Measurements from ENCODE around the gene MUSK.
A peak's percentile ranks its signal among the peaks of the same experiment; 100 is the strongest.
"Not testable (repeated sequence)": the region's sequence is repeated elsewhere in the genome, so short reads cannot be mapped to it uniquely, and the experiment has no call there.

Gene MUSK

GRCh38 chr9:110668570-110669167 lies at the start of gene MUSK:
MUSK (plus strand) TSS chr9:110668791; CDS start chr9:110668905, 114 bp downstream.
- no peak for DNase-seq

DNA sequence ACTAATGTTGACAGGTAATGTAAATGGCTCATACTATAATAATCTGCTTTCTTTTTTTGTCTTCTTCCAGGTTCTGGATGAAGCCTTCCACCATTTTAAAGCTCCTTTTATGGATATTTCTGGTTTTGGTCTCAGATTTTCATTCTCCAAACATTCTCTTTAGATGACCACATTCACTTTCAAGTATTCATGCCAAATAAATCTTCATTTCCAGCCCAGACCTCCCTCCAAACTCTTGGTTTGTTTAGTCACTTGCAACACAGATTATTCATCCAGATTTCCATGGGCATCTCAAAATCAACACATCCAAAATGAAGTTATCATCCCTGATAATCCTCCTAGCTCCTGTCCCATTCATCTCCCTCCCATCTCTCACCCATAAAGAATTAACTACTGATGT lies 48.8 kb upstream of the MUSK start:
- DNase-seq = no peak

GRCh38 chr9:110620726-110621125 lies 47.9 kb upstream of the MUSK start:
- no peak for DNase-seq

DNA sequence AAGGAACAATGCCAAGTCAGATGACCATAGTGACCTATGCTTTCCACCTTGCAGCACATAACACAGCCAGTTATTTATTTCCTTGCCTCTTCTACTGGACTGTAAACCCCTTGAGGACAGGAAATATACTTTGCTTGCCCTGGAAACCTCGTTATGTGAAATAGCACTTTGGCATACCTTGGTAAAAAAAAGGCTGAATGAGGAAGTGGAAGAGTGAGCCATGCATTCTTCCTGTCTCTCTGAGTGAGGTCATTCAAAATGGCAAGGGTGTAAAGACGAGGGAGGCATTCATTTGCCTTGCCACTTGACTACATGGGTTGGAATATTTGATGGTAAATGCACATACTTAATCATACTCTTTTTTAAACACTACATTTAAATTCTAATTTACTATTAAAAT lies 46.2 kb upstream of the MUSK start:
- no peak for DNase-seq

GRCh38 chr9:110623462-110624025 lies 45.0 kb upstream of the MUSK start:
- DNase-seq = no peak

GRCh38 chr9:110626101-110626829 lies 42.3 kb upstream of the MUSK start:
- peak; percentile 44 for DNase-seq

- no peak for DNase-seq
These were observed 33.0 kb upstream of the MUSK start for GRCh38 chr9:110635589-110635988.

DNA sequence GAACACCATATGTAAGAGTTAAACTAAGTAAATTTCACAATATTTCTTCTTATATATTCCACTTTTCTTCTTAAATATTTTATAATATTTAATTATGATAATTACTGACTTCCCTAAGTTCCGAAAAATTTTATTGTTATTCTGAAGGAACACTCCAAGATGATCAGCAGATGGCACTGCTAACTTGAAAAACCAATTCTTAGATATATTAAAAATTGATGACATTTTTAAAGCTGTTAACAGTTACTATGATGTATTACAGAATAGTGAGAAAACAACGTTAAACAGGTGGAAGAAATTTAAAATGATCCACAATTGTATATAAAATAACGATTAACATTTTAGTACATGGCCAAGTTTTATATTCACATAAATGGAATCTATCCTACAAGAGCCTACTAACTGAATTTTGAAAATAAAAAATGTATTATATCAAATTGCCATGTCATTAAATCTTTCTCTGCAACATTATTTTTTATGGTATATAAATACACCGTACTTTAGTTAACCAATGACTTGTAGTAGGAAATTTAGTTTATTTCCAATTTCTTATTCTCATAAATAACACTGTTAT lies 30.1 kb upstream of the MUSK start:
- no peak for DNase-seq

DNA sequence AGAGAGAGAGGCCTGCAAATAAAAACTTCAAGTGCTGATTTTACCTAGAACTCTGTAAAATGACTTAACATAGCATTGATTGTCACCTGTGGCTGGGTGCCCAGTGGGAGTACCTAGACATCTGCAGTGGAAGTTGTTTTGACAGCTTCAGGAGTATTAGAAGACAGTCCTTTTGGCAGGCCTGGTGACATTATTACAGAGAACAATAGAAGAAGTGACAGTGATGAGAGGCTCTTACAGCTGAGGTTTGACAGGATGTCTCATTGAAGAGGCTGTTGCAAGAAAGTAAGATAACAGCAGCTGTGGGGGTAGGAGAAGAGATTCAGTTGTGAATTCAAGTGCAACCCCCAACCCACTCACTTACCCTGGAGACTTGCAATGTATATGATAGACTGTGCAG lies 27.9 kb upstream of the MUSK start:
- DNase-seq = no peak

DNA sequence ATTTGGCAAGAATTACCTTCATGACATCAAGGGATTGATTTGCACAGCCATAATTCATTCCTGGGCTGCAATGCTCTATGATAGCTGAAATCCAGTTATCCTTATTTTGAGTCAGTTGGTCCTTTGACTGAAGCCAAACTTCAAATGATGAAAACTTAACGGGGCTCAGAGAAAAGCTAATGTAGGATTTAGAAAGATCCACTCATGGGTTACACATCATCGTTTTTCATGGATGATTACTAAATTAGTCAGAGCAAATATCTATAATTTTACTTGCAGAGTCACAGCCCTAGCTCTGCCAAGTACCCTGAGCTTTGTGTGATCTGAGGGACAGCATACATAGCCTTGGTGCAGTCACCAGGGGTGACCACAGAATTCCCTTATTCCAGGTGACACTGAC lies 27.3 kb upstream of the MUSK start:
- DNase-seq = no peak

- no peak for DNase-seq
These were observed 19.9 kb upstream of the MUSK start for GRCh38 chr9:110648696-110649095.

DNA sequence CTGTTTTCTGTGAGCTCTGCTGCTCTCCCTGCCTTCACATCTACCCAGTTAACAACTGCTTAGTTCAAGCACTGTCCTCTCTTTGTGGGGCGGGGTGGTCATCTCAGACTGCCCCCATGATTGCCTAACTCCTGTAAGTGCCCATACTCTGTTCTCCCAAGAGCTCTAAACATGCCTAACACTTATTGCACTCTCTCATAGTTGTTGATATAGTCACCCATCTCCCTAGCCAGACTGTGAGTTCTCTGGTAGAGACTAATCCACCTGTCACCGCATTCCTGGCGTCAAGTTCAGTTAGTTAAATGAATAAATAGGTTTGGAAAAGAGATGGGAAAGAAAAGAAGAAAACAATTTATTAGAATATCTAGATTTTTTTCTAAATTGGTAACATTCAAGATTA lies 18.3 kb upstream of the MUSK start:
- DNase-seq = no peak

DNA sequence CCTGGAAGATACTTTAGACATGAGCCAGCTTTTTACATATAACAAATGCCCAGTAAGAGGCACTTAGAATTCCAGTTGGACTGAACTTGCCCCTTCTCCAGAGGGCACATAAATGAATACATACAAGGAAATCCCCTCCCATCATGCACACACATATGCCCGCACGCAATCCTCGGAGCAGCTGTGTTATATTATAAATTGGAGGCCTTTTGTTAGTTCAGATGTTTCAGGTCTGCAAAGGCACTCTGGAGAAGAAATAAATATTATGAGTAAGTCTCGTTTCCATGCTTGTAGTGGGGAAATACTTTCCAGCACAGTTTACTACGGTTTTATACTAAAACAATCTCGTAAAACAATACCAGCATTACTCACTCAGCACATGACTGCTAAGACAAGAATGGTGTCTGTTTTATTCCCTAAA lies 17.6 kb upstream of the MUSK start:
- DNase-seq = no peak

DNA sequence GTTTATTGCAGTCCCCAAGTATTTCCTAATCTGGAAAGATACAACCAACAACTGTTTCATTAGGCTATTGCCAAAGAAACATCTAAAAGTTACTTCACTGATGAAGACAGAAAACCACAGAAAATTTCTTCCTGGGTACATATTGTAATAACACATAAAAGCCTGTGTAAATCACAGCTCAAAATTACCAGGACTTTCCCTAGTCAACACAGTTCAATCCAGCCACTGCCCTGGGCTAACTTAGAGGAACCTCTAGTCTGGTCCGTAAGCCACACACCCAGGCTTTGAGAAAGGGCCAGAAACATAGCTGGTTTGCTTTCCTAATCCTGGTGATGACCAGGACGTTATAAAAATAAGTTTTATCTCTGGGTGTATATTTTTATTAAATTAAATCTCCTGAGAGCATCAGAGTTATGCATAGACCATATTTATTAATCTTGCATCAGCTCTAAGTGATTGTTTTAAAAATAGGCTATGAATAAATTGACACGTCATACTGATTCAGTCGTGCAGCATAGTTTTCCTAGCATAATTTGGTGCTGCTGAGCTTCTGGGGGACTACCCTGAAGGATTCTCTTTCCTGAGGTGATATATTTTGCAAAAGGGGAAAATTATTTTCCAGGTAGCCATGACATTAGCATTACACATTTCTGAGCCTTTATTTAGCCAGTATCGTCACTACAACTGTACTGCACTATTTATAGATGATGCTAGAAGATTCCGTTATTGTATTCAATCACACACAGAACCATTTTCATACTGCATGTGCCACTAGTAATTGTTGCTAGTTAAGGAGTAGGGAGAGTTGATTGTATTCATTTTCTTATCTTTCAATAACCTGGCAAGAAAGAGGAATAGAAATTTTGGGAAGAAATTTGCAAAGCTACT lies 12.6 kb upstream of the MUSK start:
- DNase-seq = no peak

DNA sequence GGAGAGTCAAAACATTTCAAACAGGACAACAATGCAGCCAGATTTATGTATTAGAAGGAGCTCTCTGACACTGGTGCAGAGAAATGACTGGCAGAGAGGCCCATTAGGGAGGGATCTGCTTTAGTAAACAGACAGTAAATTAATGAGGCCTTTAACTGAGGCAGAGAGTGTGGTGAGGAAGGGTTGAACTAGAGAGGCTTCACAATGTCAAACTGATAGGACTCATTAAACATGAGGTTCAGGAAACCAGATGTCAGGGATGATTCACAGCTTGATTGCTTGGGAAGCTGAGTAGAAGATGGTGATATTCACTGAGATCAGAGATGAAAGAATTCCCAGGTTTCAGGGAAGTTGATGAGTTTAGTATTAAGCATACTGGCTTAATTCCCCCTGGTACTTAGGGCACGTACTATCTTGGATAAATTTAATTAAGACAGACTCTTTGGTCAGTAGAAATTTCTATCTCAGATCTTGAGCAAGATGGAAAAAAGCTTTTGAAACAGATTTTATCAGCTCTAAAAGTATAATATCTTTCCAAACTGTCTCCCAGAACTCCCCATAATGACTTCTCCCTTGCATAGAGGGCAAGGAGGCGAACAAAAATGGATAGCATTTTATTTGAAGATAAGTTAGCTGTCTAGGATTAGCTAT lies 8.6 kb upstream of the MUSK start:
- no peak for DNase-seq

DNA sequence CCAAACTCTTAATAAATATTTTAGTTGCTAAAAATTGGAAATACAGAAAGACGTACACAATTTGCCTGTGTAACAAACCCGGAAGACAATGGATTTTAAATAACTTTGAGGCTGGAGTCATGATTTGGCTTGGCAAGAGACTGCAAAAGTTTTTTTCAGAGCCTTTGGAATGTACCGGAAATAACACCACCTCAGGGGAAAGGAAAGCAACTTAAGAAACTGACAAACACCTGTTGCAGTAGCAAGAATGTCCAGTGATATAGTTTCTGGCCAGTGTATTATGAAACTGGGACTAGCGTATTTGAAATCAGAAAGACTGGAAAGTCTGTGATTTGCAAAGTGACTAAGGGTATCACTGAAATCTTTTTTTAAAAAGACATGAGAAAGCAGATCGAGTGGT lies 842 bp downstream of the MUSK start:
- no peak for DNase-seq

GRCh38 chr9:110671849-110672248 lies 3.3 kb downstream of the MUSK start:
- no peak for DNase-seq

- DNase-seq = no peak
These were observed 4.4 kb downstream of the MUSK start for GRCh38 chr9:110672873-110673510.

DNA sequence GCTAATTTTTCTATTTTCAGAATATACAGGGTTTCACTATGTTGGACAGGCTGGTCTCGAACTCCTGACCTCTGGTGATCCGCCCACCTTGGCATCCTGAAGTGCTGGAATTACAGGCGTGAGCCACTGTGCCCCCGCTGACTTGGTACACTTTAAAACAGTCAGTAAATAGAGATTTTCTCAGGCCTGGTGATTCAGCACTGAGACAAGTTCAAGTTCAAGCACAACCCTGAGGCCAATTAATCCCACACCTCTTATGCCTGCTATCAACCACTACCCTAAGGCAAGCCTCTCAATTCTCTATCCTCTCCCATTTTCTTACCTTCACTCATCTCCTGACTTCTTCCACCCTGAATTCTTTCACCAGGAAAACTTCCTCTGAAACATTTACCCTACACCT lies 18.9 kb downstream of the MUSK start:
- DNase-seq = no peak

DNA sequence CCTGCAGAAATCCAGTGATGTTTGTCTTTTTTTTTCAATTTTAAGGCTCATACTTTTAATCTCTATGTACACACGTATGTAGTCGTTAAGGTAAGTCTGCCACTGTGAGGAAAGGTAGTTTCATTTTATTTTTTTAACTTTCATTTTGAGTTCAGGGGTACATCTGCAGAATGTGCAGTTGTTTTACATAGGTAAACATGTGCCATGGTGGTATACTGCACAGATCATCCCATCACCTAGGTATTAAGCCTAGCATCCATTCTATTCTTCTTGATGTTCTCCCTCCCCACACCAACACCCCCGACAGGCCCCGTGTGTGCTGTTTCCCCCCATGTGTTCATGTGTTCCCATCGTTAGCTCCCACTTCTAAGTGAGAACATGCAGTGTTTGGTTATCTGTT lies 19.7 kb downstream of the MUSK start:
- DNase-seq = no peak

GRCh38 chr9:110691002-110691549 lies 22.5 kb downstream of the MUSK start:
- DNase-seq = no peak

DNA sequence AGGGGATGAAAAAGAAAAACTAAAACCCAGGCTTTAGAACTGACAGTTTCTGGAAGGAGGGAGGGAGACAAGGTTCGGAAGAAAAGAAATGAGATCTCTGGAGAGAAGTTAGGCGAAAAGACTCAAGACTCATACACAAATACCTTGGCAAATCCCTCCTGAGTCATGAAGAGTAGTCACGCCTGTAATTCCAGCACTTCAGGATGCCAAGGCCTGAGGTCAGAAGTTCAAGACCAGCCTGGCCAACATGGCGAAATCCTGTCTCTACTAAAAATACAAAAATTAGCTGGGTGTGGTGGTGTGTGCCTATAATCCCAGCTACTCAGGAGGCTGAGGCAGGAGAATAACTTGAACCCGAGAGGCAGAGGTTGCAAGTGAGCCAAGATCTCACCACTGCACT lies 27.3 kb downstream of the MUSK start:
- not testable (repeated sequence) for DNase-seq

Measured in stimulated activated CD4-positive, alpha-beta T cell treated with anti-CD3 and anti-CD28 coated beads, Interleukin-1b, Interleukin-23, amount 100 ng/mL, for 48 hours (primary cell).